ENCODE data around the gene MTHFD2L. TPM values are rescaled to one million over a fixed set of nuclear protein-coding genes. Genes with fewer than 3 reads are reported as not detected.
"Not testable (repeated sequence)": the region's sequence is repeated elsewhere in the genome, so short reads cannot be mapped to it uniquely, and the experiment has no call there.

Gene MTHFD2L
- polyA plus RNA-seq, 4 donors = 21.7 to 27.5 (median 24.6) TPM

GRCh38 chr4:74328501-74328900 is 170.6 kb downstream of the MTHFD2L start:
- no peak for DNase-seq (ENCODE audit: low read depth in 4 of 4, low spot score in 2 of 4)

DNA sequence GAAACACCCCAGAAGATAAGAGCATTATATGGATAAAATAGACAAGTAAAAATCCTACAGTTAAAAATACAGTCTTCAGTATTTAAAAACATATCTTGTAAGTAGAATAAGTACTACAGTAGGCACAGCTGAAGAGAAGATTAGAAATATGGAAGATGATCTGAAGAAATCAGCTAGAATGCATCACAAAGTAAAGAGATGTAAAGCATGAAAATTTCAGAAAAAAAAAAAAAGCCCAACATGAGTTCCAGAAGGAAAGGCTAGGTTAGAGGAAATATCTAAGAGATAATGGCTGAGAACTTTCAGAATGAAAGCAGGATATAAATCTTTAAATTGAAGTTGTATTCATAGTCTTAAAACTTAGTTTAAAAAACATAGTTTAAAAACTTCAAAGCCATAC is 171.4 kb downstream of the MTHFD2L start:
- DNase-seq (ENCODE audit: low read depth in 4 of 4, low spot score in 2 of 4) = no peak

- no peak for DNase-seq (ENCODE audit: low read depth in 4 of 4, low spot score in 2 of 4)
Observed at GRCh38 chr4:74330295-74330750, 172.4 kb downstream of the MTHFD2L start.

DNA sequence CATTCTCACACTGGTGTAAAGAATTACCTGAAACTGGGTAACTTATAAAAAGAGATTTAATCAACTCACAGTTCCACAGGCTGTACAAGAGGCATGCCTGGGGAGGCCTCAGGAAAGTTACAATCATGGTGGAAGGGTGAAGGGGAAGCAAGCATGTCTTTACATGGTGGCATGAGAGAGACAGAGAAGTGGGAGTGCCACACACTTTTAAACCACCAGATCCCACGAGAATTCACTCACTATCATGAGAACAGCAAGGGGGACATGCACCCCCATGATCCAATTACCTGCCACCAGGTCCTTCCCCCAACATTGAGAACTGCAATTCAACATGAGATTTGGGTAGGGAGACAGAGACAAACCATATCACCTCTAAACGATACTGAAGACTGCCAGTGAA is 173.3 kb downstream of the MTHFD2L start:
- DNase-seq (ENCODE audit: low read depth in 4 of 4, low spot score in 2 of 4) = no peak

- no peak for DNase-seq (ENCODE audit: low read depth in 4 of 4, low spot score in 2 of 4)
Observed at GRCh38 chr4:74331944-74332343, 174.0 kb downstream of the MTHFD2L start.

GRCh38 chr4:74334636-74335035 is 176.7 kb downstream of the MTHFD2L start:
- DNase-seq (ENCODE audit: low read depth in 4 of 4, low spot score in 2 of 4) = no peak

DNA sequence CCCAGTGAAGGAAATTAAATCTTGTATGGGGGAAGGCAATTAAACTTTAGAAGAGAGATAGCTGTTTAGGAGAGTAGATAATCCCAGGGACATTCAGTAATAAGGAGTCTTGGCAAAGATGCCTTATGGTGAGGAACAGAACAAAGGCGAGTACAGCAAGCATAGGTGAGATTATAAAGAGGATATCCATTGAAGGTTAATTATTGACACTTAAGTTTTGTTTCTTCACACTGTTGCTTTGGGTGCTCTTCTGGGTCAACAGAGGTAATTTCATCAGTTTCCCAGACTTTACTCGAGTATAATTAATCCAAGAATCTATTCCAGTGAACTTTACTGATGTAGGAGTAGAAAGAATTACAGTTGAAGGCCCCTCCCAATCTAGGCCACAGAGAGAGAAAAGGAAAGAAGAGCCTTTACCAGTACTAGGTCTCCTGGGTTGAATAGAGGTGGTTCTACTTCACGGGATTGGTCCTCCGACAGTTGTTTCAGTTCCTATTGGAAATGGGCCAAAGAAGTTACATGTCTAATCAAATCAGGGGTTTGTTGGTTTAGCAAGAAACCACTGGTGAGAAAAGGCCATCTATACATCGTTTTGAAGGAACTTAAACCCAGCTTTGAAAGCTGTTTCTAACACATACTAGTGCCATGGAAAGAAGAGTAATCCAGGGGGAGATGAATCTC is 177.6 kb downstream of the MTHFD2L start:
- no peak for DNase-seq (ENCODE audit: low read depth in 4 of 4, low spot score in 2 of 4)

- DNase-seq (ENCODE audit: low read depth in 4 of 4, low spot score in 2 of 4) = no peak
Observed at GRCh38 chr4:74338792-74339333, 180.9 kb downstream of the MTHFD2L start.

DNA sequence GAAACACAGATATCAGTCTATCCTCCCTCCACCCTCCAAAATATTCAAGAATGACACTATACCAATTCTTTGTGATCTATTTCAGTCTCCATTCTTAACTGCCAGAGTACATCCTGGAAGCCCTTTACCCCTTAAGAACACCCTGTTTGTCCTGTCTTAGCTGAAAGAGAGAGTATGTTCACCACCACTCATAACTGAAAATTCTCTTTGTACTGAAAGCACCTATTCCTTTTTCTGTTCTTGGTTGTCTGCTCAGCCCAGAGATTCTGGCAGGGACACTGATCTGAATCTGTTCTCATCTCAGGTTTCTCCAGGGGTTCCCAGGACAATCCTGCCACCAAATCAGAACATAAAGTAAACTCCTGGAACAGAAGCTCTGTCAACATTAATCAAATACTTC is 181.6 kb downstream of the MTHFD2L start:
- no peak for DNase-seq (ENCODE audit: low read depth in 4 of 4, low spot score in 2 of 4)

DNA sequence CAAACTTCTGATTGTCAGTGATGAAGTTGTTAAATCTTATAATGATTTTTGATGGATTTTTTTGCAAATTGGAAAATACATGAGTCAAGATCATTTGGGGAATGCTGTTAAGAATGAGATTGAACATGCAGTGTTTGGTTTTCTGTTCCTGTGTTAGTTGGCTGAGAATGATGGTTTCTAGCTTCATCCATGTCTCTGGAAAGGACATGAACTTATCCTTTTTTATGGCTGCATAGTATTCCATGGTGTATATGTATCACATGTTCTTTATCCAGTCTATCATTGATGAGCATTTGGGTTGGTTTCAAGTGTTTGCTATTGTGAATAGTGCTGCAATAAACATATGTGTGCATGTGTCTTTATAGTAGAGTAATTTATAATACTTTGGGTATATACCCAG is 182.5 kb downstream of the MTHFD2L start:
- not testable (repeated sequence) for DNase-seq (ENCODE audit: low read depth in 4 of 4, low spot score in 2 of 4)

DNA sequence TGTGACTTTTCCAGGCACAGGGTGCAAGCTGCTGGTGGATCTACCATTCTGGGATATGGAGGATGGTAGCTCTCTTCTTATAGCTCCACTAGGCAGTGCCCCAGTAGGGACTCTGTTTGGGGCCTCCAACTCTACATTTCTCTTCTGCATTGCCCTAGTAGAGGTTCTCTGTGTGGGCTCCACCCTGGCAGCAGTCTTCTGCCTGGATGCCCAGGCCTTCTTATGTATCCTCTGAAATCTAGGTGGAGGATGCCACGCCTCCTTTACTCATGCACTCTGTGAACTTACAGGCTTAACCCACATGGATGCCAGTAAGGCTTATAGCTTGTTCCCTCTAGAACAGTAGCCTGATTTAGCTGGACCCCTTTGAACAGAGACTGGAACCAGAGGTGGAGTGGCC is 186.1 kb downstream of the MTHFD2L start:
- DNase-seq (ENCODE audit: low read depth in 4 of 4, low spot score in 2 of 4) = no peak

Other genes starting within 250 kb of the MTHFD2L start
- gene PF4, start 176.1 kb upstream of the MTHFD2L start, polyA plus RNA-seq (ENCODE audit: insufficient read length in 4 of 4) = 1 to 10 TPM; 4.5 to 8.9 (median 7.7) TPM
- 10 to 100 TPM; 12.0 to 30.1 (median 22.3) TPM for gene PPBP, start 169.9 kb upstream of the MTHFD2L start, polyA plus RNA-seq (ENCODE audit: insufficient read length in 4 of 4)
- under 1 TPM; 0.08 to 0.18 (median 0.13) TPM for gene CXCL5, start 159.4 kb upstream of the MTHFD2L start, polyA plus RNA-seq (ENCODE audit: insufficient read length in 4 of 4)
- under 1 TPM in 3 of 4 donors, not detected in 1; 0.17 to 0.28 (median 0.22) TPM for gene CXCL3, start 119.4 kb upstream of the MTHFD2L start, polyA plus RNA-seq (ENCODE audit: insufficient read length in 4 of 4)
- gene CXCL2, start 58.9 kb upstream of the MTHFD2L start, polyA plus RNA-seq (ENCODE audit: insufficient read length in 4 of 4) = under 1 TPM; 0.33 to 0.64 (median 0.42) TPM
- 1 to 10 TPM in 2 of 4 donors, under 1 TPM in 2; 0.49 to 1.6 (median 1.2) TPM for gene EPGN, start 150.4 kb downstream of the MTHFD2L start, polyA plus RNA-seq (ENCODE audit: insufficient read length in 4 of 4)
- gene EREG, start 207.0 kb downstream of the MTHFD2L start, polyA plus RNA-seq (ENCODE audit: insufficient read length in 4 of 4) = under 1 TPM in 3 of 4 donors, not detected in 1; 0.07 to 0.36 (median 0.28) TPM